Neural progenitor cell (in vitro differentiated cells): ENCODE data around the gene TSPEAR. TPM values are rescaled to one million over a fixed set of nuclear protein-coding genes. Genes with fewer than 3 reads are reported as not detected.
A peak's percentile ranks its signal among the peaks of the same experiment; 100 is the strongest.

Experiments used
- DNase-seq: peaks from one replicate; pipeline ENCODE4 v3.0.0-alpha.2; 2016; ENCODE audit warnings: low spot score
- H2AFZ ChIP-seq: fragments of 200-600 bp; sonication (generic); replicated peaks from 2 replicates; pipeline ENCODE4 v1.6.1; 2016; ENCODE audit warnings: antibody characterized with exemption
- H3F3A ChIP-seq: fragments of 200-600 bp; sonication (generic); 2 replicates; pipeline ENCODE4 v1.6.1; 2016; ENCODE audit warnings: antibody characterized with exemption, low read depth
- H3K27ac ChIP-seq: fragments of 200-600 bp; sonication (generic); 2 replicates; pipeline ENCODE4 v1.5.1; 2016; ENCODE audit warnings: mild to moderate bottlenecking
- H3K27me3 ChIP-seq: fragments of 200-600 bp; sonication (generic); 2 replicates; pipeline ENCODE4 v1.6.1; 2016; ENCODE audit warnings: mild to moderate bottlenecking, moderate library complexity
- H3K36me3 ChIP-seq: fragments of 200-600 bp; sonication (generic); 2 replicates; pipeline ENCODE4 v1.5.1; 2016
- H3K4me1 ChIP-seq: fragments of 200-600 bp; sonication (generic); 2 replicates; pipeline ENCODE4 v1.6.1; 2016; ENCODE audit warnings: mixed run types
- H3K4me2 ChIP-seq: fragments of 200-600 bp; sonication (generic); 2 replicates; pipeline ENCODE4 v1.6.1; 2016
- H3K4me3 ChIP-seq: fragments of 200-600 bp; sonication (generic); 2 replicates; pipeline ENCODE4 v1.5.1; 2016
- H3K79me2 ChIP-seq: fragments of 200-600 bp; sonication (generic); 2 replicates; pipeline ENCODE4 v1.6.1; 2016; ENCODE audit warnings: low read depth
- H3K9ac ChIP-seq: fragments of 200-600 bp; sonication (generic); 2 replicates; pipeline ENCODE4 v1.6.1; 2016
- H3K9me3 ChIP-seq: fragments of 200-600 bp; sonication (generic); 2 replicates; pipeline ENCODE4 v1.5.1; 2016; ENCODE audit warnings: low read depth
- H4K20me1 ChIP-seq: fragments of 200-600 bp; sonication (generic); 2 replicates; pipeline ENCODE4 v1.6.1; 2016; ENCODE audit warnings: low read depth
- H3K27ac Mint-ChIP-seq: 3 replicates; pipeline ENCODE4 v1.8.0; 2021; ENCODE audit warnings: mixed read lengths
- H3K27me3 Mint-ChIP-seq: 2 replicates; pipeline ENCODE4 v1.8.0; 2022; ENCODE audit warnings: low read depth, mild to moderate bottlenecking, inconsistent platforms, moderate library complexity, mixed read lengths; ENCODE audit not compliant: insufficient read depth
- H3K36me3 Mint-ChIP-seq: 3 replicates; pipeline ENCODE4 v1.8.0; 2021; ENCODE audit warnings: mixed read lengths
- H3K4me1 Mint-ChIP-seq: 3 replicates; pipeline ENCODE4 v1.8.0; 2021; ENCODE audit warnings: mixed read lengths
- H3K4me3 Mint-ChIP-seq: 3 replicates; pipeline ENCODE4 v1.8.0; 2021; ENCODE audit warnings: mild to moderate bottlenecking, moderate library complexity, mixed read lengths
- H3K9me3 Mint-ChIP-seq: 3 replicates; pipeline ENCODE4 v1.8.0; 2020; ENCODE audit warnings: mixed read lengths
- CTCF ChIP-seq: fragments of 200-600 bp; sonication (generic); IDR thresholded peaks from 2 replicates; pipeline ENCODE4 v1.5.1; 2017; ENCODE audit warnings: antibody characterized with exemption, mild to moderate bottlenecking
- EZH2 ChIP-seq: fragments of 200-600 bp; sonication (generic); IDR thresholded peaks from 2 replicates; pipeline ENCODE4 v1.6.1; 2017; ENCODE audit warnings: antibody characterized with exemption, mild to moderate bottlenecking, moderate library complexity
- EZH2phosphoT487 ChIP-seq: fragments of 200-600 bp; sonication (generic); IDR thresholded peaks from 2 replicates; pipeline ENCODE4 v1.6.1; 2017; ENCODE audit warnings: antibody characterized with exemption
- total RNA-seq: library from RNA; depleted of rRNA; stranded (reverse); fragments of >200 nt; gene quantifications from 2 replicates; pipeline ENCODE4 v1.2.3, GENCODE V29; 2015; ENCODE audit warnings: low replicate concordance

The TSPEAR gene
- total RNA-seq, 1 donor from 2014 or later = not detected

- Histone ChIP-seq H4K20me1 (no peaks in the 10 kb centered on the region), H3K9ac (no peak overlapping the region), H3K9me3 (no peaks in the 10 kb centered on the region), H3K27me3 (peaks cover 11% of the 10 kb centered on the region), H3K4me2 (no peak overlapping the region), H2AFZ (no peak overlapping the region), H3F3A (no peaks in the 10 kb centered on the region), H3K79me2 (no peaks in the 10 kb centered on the region), H3K4me1 (peaks cover 11% of the 10 kb centered on the region), H3K4me3 (no peak overlapping the region), H3K27ac (no peak overlapping the region), H3K36me3 (no peaks in the 10 kb centered on the region)
- no peak overlapping the region for H3K27ac Mint-ChIP-seq
- H3K27me3 Mint-ChIP-seq = peaks cover 5% of the 10 kb centered on the region
- H3K9me3 Mint-ChIP-seq = peaks cover 12% of the 10 kb centered on the region
- no peak for TF ChIP-seq EZH2phosphoT487
- TF ChIP-seq CTCF = no peak
- no peak for TF ChIP-seq EZH2
- peaks cover 9% of the 10 kb centered on the region for H3K4me1 Mint-ChIP-seq
- H3K4me3 Mint-ChIP-seq = no peak overlapping the region
- no peaks in the 10 kb centered on the region for H3K36me3 Mint-ChIP-seq
- no peak for DNase-seq
These were observed 41.4 kb upstream of the TSPEAR start for GRCh38 chr21:44752671-44753235.

DNA sequence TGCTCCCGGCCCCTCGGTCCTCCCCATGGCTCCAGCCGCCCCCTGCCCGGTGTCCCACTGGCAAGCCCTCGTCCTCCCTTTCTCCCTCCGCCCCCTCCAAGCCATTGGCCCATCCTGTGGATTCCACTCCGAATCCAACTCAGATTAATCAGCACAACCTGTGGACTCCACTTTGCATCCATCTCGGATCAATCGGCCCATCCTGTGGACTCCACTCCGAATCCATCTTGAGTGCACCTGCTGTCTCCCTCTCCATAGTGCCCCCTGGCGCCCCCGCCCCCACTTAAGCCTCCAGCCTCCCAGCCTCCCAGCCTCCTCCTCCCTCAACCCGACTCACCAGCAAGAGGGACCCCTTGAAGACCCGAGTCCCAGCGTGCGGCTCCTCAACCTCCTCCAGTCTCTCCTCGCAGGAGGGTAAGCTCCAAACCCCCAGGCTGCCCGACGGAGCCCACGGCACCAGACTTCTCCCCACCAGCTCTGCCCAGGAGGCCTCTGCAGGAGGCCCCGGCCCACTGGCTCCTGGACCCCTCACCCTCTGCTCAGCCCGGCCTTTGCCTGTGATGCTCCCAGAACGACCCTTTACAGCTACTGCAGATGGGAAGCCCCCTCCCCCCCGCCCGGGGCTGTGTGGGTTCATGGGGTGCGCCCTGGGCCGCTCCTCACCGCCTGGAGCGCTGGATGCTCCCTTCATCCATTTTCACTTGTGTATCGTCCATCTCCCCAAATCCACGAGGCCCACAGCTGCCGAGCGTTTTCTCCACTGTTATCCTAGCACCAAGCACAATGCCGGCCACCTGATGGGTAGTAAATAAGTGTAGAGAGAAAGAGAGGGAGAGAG, 40.6 kb upstream of the TSPEAR start:
- peaks cover 9% of the 10 kb centered on the region for H3K4me1 Mint-ChIP-seq
- no peak overlapping the region for H3K4me2 ChIP-seq
- H3K36me3 ChIP-seq = no peaks in the 10 kb centered on the region
- H3K4me1 ChIP-seq = peaks cover 11% of the 10 kb centered on the region
- no peak overlapping the region for H3K27ac ChIP-seq
- no peak for TF ChIP-seq EZH2phosphoT487
- TF ChIP-seq EZH2 = no peak
- TF ChIP-seq CTCF = no peak
- no peak overlapping the region for H3K4me3 ChIP-seq
- H3K27me3 ChIP-seq = peaks cover 11% of the 10 kb centered on the region
- no peak overlapping the region for H2AFZ ChIP-seq
- peak overlapping the region; percentile 41 for H3K4me3 Mint-ChIP-seq
- no peak overlapping the region for H3K9ac ChIP-seq
- peaks cover 5% of the 10 kb centered on the region for H3K27me3 Mint-ChIP-seq
- no peaks in the 10 kb centered on the region for H3F3A ChIP-seq
- peaks cover 12% of the 10 kb centered on the region for H3K9me3 Mint-ChIP-seq
- H3K79me2 ChIP-seq = no peaks in the 10 kb centered on the region
- H3K36me3 Mint-ChIP-seq = no peaks in the 10 kb centered on the region
- DNase-seq = no peak
- H3K27ac Mint-ChIP-seq = no peak overlapping the region
- H3K9me3 ChIP-seq = no peaks in the 10 kb centered on the region
- no peaks in the 10 kb centered on the region for H4K20me1 ChIP-seq

DNA sequence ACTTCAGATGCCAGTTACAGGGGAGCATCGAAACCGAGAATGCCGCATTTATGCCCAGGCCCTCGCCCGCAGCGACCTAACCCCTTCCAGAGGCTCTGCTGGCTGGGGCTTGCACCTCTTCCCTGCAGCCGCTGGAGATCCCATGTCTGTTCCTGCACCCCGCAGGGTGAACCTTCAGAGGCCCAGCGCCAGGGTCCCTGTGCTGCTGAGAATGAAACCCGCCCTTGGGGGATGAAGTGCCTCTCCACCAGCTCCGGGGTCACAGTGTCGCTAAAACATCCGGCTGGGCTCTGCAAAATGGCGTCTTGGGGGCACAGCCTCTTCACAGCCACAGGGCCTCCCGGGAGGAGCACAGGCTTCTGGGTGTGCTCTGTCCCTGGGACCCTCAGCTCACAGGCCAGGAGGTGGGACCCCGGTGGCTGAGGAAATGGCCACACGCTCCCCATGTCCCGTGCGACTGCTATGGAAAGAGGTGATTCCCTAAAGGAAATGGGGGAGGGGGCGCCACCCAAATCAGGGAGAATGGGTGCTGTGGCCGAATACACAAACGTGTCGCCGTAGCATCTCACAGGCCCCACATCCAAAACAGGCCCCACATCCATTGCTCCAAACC, 39.9 kb upstream of the TSPEAR start:
- Mint-ChIP-seq H3K27me3 (peaks cover 3% of the 10 kb centered on the region), H3K27ac (no peak overlapping the region), H3K4me1 (peaks cover 9% of the 10 kb centered on the region), H3K36me3 (no peaks in the 10 kb centered on the region), H3K4me3 (no peak overlapping the region), H3K9me3 (peaks cover 9% of the 10 kb centered on the region)
- no peak for DNase-seq
- Histone ChIP-seq H2AFZ (no peak overlapping the region), H4K20me1 (no peaks in the 10 kb centered on the region), H3K9ac (no peak overlapping the region), H3K27me3 (peaks cover 11% of the 10 kb centered on the region), H3K36me3 (no peaks in the 10 kb centered on the region), H3K27ac (no peak overlapping the region), H3K79me2 (no peaks in the 10 kb centered on the region), H3K9me3 (no peaks in the 10 kb centered on the region), H3K4me3 (no peak overlapping the region), H3K4me2 (no peak overlapping the region), H3F3A (no peaks in the 10 kb centered on the region), H3K4me1 (peaks cover 11% of the 10 kb centered on the region)
- TF ChIP-seq EZH2 (no peak), CTCF (no peak), EZH2phosphoT487 (no peak)
